ENCODE results near the gene PIP4K2B.

DNA sequence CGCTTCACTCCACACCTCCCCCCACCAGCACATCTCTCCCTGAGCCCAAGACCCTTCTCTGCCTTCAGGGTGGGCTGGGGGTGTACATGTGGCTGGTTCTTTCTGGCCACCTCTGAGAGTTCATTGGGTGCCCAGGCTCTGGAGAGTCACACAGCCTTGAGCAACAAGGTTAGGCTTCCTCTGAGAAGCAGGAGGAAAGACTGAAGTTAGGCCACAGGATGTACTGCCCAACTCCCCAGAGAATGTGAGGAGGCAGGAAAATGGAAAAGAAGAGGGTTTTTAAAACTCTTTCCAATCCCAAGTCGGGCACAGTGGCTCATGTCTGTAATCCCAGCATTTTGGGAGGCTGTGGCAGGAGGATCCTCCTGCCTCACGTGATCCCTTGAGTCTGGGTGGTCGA, 58.5 kb downstream of the PIP4K2B start:
- TF ChIP-seq POLR2A (IDR thresholded peaks at IDR 0.05), result no peak
- TF ChIP-seq, protein P1, sequence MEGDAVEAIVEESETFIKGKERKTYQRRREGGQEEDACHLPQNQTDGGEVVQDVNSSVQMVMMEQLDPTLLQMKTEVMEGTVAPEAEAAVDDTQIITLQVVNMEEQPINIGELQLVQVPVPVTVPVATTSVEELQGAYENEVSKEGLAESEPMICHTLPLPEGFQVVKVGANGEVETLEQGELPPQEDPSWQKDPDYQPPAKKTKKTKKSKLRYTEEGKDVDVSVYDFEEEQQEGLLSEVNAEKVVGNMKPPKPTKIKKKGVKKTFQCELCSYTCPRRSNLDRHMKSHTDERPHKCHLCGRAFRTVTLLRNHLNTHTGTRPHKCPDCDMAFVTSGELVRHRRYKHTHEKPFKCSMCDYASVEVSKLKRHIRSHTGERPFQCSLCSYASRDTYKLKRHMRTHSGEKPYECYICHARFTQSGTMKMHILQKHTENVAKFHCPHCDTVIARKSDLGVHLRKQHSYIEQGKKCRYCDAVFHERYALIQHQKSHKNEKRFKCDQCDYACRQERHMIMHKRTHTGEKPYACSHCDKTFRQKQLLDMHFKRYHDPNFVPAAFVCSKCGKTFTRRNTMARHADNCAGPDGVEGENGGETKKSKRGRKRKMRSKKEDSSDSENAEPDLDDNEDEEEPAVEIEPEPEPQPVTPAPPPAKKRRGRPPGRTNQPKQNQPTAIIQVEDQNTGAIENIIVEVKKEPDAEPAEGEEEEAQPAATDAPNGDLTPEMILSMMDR (IDR thresholded peaks at IDR 0.05), result no peak

All from tibial nerve (tissue), 3 donors.